NOMO-1 (cell line): Measurements from ENCODE around the gene PTPRE.

ENCODE experiments used
- DNase-seq, 2 experiments: peaks; one replicate each; lab custom pipeline; 2025; ENCODE audit not compliant: unreplicated experiment in 2 of 2; lab: John Stamatoyannopoulos, UW

Gene PTPRE

GRCh38 chr10:127905848-127906261, 1.0 kb upstream of the PTPRE start:
- no peak for DNase-seq

GRCh38 chr10:127907411-127908105, 655 bp downstream of the PTPRE start:
- peak; percentile 18 to 22 for DNase-seq

DNA sequence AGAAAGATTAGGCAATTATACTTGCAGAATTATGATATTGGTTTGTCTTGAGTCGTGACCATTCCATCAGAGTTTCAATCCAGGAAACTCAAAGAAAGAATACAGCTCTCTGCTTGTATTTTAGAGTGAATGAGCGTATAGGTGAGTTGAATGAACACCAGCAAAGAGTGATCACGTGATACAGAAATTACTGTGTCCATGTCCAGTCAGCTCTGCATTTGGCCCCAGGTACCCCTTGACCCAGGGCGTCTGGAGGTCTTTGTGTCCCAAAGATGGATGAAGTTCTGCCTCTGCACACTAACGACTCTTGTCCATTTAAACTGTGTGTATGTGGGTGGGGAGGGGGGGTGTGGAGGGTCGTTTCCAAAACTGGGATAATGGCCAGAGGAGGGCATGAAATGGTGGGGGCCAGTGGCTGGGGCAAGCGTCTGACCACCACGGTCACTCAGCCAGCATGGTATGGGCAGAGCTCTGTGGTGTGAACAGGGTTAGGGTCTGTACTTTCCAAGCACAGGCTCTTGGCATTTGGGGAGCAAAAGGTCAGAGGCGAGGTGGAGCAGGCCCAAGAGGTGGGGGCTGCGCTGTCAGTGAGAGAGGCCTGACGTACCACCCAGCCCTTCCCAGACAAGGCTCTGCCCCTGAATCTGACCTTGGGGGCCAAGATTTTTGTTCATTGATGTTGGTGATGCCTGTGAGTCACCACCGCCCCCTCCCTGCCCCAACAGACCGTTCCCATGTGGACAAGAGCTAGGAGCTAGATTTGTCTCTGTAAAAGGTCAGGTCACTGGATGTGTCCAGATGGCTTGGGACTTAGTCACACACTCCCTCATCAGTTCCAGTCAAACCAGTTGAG, 1.4 kb downstream of the PTPRE start:
- DNase-seq = no peak

DNA sequence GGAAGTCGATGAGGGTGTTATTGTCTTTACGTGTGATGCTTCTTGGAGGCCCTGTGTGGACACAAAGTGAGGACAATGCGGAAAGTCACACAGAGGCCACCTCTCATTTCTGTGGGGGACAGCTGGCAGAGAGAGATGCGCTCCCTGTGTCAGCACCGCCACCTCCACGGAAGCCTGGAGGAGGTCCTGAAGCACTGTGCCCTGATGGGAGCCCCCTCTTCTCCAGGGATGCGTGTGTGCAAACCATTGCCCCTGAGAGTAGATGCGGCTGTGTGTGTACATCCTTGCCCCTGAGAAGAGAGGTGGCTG, 2.0 kb downstream of the PTPRE start:
- DNase-seq = no peak

DNA sequence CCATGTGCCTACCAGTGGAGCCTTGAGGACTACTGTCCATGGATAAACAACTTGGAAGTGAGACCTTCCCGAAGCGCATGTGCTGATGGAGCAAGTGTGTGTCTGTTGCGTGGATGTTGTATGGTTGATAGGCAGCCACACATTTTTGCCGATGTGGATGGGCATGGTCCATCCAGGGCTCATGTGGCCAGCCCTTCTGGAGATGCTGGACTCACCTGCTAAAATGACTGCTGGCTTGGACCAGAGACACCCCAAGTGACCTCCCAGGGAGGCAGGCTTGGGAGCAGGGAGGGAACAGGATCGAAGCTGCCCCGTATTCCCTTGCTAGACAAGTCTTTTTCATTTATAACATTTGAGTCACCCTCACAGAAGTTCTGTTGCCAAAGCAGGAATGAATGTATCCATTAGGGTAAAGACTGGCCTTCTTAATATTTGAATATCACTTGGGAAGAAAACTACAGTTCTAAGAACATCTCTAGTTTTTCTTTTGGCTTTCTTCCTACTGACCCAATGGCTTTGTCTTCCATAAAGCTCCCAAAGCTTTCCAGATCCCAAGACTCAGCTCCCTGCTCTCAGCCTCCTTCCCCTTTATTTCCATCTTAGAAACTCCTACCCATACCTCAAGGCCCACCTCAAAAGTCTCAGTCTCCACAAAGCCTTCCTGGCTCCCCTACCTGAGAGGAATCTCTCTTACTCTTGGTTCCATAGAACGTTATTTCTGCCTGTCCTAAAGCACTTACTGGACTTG, 3.0 kb downstream of the PTPRE start:
- no peak for DNase-seq

GRCh38 chr10:127910464-127910770, 3.5 kb downstream of the PTPRE start:
- DNase-seq = no peak

DNA sequence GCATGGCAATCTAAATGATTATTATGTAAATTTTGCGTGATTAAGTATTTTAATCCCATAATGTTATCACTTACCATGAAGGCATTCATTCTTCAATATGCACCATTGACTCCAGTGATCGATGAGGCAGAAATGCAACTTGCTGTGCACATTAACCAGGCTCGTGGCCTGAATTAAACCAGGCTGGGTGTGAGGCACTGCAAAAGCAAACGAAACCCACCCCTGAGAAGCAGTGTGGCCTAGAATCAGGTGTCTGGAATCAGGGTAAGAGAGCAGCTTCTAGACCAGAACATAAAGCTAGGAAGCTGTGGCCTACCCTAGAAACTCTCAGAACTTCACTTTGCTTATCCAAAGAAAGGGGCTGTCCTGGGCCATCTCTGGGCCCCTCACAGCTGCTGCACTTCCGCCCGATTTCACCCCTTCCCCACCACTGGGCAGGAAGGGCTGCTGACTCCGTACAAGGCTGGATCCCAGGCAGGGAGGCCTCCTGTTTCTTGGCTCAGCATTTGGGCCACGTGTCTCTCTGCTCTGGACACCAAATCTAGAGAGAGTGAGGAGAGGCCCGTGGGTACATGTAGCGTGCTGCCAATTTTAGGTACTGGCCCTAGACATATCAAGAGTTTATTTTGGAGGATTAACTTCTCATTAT, 4.4 kb downstream of the PTPRE start:
- no peak for DNase-seq

GRCh38 chr10:127911867-127912257, 5.0 kb downstream of the PTPRE start:
- no peak for DNase-seq

- DNase-seq = no peak
These were observed 5.9 kb downstream of the PTPRE start for GRCh38 chr10:127912607-127913367.

GRCh38 chr10:127913368-127913759, 6.5 kb downstream of the PTPRE start:
- DNase-seq = no peak

DNA sequence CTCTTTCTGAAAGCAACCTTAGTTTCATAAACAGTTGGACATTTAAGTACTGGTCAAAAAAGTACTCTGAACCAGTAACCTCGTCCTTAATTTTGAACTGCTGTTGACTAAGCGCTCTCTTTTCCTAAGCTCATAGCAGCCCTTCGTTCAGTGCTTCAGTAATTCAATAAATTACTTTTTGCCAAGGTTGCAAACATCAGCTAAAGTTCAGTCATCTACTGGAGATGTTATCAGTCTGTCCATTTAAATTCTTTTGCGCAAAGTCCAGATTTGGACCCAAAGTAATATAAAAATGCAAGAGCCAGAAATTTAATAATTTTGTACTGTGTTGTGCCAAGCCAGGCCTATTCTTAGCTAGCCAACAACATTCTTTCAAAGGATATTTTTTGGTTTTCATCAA, 8.4 kb downstream of the PTPRE start:
- DNase-seq = no peak

DNA sequence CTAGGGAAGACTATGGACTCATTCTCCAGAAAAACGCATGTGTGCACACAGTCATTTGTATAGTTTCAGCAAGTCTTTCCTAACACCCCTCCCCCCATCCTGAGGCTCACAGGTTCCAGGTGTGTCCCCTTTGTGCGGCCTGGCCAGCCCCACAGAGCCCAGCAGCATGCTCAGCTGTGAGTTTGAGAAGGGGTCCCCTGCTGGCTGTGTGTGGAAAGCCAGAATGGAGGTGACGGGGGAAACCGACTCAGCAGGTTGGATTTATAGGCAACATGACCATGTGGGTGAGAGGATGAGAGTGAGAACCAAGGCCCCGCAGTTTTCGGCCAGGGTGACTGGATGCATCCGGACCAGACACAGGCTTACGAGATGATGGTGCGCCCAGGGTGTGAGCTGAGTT, 9.9 kb downstream of the PTPRE start:
- no peak for DNase-seq

DNA sequence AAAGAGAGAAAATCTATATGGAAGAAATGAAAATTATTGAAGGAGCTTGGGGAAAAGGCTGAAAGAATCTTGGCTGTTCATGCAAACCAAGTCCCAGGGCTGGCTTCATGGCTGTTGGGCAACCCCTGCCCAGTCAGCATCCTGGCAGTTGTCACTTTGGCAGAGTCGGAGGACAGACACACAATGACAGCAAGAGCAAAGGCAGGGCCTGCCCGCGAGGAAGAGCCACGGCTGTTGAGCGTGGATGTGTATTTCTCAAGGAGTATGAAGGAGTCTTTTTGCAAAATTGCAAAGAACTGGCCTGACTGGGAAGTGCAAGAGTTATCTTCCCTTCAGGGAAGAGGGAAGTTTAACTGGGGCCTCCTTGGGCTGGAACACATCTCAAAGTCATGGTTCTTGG, 11.7 kb downstream of the PTPRE start:
- peak in 1 of 2 experiments; percentile 16 for DNase-seq

GRCh38 chr10:127919418-127920271, 12.7 kb downstream of the PTPRE start:
- DNase-seq = peak; percentile 82 to 86

- DNase-seq = peak in 1 of 2 experiments; percentile 29
These were observed 13.6 kb downstream of the PTPRE start for GRCh38 chr10:127920306-127921074.

DNA sequence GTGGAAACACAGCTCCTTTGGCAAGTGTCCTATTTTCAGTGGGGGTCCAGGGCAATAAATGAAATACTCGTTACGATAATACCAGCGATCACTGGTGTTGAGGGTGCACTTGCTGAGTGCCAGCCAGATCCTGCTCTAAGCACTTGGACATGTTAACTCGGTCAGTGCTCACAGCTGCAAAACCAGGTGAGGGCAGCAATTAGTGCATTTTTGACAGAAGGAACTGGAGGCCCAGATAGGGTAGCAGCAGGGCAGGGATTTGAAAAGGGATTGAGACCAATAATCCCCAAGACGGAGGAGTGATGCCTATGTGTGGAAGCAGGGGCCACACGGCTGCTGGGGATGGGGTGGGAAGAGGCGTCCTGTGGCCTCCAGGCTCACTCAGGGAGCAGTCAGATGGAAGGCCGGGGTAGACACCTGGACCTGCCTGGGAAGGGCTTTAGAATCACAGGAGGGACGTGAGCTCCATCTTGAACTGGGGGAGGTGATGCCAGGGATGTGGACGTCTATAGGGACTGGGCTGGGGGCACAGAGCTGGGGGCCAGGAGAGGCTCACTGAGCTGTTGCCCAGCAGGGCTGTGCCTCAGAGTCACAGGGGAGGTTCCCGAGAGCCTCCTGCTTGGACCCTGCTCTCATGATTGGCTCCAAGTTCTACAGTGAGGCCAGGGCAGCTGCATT, 14.3 kb downstream of the PTPRE start:
- no peak for DNase-seq

GRCh38 chr10:127921753-127922145, 14.8 kb downstream of the PTPRE start:
- peak; percentile 56 to 88 for DNase-seq

- no peak for DNase-seq
These were observed 15.3 kb downstream of the PTPRE start for GRCh38 chr10:127922206-127922605.
